Stomach (tissue), 4 donors: ENCODE results near the gene SHLD1.

Source experiments
- POLR2A ChIP-seq, 4 donors: fragments of 450-650 bp; IDR thresholded peaks; one replicate each; pipeline ENCODE4 v1.6.1; 2016; ENCODE audit warnings: antibody characterized with exemption in 4 of 4, control low read depth in 2 of 4, mild to moderate bottlenecking in 1 of 4, moderate library complexity in 1 of 4
- POLR2AphosphoS5 ChIP-seq, 3 donors: sonication (generic); formaldehyde crosslinking; IDR thresholded peaks; one replicate each; pipeline ENCODE4 v1.6.1; 2016; ENCODE audit warnings: antibody characterized with exemption in 3 of 3
- TF ChIP-seq, protein P1 (sequence below), 7 experiments: fragments of 450-650 bp in 4 of 7; fragments of 200-600 bp in 3 of 7; sonication (generic) in 3 of 7; IDR thresholded peaks; one replicate each; pipeline ENCODE4 v1.5.1; 2016 to 2019; ENCODE audit warnings: antibody characterized with exemption in 7 of 7, control low read depth in 2 of 7, mild to moderate bottlenecking in 1 of 7

DNA sequence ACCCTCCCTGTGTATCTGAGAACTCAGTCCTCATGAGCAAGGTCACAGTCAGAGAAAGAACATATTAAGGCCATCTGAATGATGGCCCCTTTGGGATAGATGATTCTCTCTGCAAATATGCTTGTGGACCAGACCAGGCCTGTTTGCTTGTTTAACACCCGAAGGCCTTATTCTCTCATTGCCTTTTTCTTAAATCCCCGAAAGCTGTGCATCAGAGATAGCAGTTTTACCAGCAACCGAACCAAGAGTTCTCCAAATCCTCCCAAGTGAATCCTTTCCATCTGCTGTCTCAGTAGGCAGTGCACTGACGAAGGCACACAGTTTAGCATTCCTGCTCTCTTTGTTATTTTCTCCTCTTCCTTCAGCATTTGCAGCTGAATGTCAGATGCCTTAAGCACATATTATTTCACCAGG is 120.4 kb downstream of the SHLD1 start:
- TF ChIP-seq POLR2AphosphoS5 (IDR thresholded peaks at IDR 0.05) = no peak
- no peak for TF ChIP-seq POLR2A (IDR thresholded peaks at IDR 0.05)
- TF ChIP-seq, protein P1, sequence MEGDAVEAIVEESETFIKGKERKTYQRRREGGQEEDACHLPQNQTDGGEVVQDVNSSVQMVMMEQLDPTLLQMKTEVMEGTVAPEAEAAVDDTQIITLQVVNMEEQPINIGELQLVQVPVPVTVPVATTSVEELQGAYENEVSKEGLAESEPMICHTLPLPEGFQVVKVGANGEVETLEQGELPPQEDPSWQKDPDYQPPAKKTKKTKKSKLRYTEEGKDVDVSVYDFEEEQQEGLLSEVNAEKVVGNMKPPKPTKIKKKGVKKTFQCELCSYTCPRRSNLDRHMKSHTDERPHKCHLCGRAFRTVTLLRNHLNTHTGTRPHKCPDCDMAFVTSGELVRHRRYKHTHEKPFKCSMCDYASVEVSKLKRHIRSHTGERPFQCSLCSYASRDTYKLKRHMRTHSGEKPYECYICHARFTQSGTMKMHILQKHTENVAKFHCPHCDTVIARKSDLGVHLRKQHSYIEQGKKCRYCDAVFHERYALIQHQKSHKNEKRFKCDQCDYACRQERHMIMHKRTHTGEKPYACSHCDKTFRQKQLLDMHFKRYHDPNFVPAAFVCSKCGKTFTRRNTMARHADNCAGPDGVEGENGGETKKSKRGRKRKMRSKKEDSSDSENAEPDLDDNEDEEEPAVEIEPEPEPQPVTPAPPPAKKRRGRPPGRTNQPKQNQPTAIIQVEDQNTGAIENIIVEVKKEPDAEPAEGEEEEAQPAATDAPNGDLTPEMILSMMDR (IDR thresholded peaks at IDR 0.05) = no peak
